ENCODE data around the gene SHISA6. TPM values are rescaled to one million over a fixed set of nuclear protein-coding genes. Genes with fewer than 3 reads are reported as not detected.

SHISA6 gene
- total RNA-seq, 1 experiment from 2014 or later: not detected

DNA sequence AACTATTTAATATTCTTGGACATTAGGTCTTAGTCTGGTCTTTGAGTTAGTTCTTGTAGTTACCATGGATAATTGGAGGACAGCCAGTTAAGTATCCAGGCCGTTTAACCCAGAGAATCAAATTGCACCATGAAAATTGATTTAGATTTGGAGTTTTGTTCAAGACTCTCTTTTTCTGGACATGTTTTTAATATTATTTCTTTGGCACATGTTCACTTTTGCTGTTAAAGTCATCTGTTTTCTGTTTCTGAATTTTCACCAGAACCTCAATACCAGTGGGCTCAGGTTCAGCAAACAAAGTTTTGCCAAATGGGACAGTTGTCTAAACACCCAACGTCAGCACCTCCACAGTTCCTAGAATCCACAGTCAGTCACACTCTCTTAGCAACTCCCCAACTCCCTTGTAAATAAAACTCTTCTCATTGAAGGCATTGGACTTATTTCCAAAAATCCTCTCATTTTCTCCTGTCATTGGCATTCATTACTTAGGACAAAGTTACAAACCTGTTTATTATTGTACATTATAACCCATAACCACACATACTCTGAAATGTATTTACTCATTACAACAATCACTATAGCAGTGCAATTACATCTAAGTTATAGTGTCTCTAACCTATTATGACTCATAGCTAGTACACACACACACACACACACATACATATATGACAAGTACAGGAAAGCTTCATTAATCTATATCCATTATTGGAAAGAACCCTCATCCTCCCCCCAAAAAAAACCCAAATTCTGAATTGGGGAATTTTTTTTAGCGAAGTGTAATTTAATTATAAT is 323.8 kb downstream of the SHISA6 start:
- DNase-seq (ENCODE audit: extremely low read depth, low read depth): no peak

DNA sequence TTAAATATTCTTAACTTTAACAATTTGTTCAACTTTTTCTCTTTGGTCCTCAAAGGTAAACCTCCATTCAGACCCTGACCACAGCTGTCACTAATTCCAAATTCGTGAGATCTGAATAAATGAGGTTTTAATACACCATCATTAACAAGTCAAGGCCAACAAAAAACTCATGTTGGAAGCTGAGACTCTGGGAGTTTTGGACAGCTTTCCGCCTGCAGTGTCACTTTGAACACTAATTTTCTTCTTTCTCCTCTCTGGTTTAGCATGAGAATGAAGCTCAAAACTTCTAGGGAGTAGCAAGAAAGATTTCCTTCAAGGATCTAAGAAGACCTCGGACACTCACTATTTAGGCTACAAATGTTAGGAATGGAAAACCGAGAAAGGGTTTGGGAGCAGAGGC is 324.6 kb downstream of the SHISA6 start:
- no peak for DNase-seq (ENCODE audit: extremely low read depth, low read depth)

DNA sequence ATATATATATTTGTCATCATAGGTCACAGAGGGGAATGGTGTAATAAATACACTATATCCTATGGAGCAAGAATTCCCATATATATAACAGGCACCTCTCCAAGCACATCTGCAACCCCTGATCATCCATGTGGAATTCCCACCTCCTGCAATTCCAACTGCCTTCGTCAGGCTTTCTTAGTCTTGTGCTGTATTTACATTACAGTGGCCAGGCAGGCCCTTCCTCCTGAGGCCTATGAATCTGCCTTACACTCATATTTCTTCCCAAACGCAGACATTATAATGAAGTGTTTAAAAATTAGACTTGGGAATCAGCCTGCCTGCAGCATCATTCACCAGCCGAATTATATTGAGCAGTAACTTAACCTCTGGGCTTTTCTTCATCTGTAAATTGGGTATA is 338.0 kb downstream of the SHISA6 start:
- DNase-seq (ENCODE audit: extremely low read depth, low read depth): no peak

DNA sequence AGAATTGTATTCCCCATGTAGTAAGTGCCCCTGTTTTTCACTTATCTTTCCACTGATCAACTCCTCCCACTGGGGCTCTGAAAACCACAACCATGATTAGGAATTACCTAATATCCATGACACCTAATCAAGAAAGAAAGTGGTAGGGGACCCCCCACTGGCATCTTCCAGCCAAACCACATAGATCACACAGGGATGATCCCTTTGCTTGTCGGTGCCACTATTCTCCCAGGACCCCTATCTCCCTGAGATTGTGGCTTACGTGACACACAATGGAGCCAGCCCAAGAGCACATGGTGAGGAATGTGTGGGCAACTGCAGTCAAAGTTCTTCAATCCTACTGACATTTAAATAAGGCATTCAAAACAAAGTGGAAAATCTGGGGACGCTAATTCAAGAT is 339.7 kb downstream of the SHISA6 start:
- DNase-seq (ENCODE audit: extremely low read depth, low read depth): no peak

DNA sequence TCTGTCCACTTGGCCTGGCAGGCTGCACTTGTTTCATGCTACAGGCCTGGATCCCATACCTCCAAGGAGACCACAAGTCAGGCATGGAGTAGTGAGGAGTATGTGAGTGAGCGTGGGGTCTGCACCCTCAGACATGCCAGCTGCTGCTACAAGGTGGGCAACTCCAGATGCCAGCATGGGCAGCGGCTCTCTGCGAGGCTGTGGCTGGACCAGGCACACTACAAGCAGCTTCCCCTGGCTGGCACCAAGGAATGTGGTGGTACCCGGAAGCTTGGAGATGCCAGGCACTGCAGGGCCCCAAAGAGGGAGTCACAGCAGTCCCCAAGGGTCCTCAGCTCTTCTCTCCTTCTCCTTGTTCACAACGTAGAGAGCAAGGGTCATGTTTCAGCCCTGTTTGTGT is 341.2 kb downstream of the SHISA6 start:
- no peak for DNase-seq (ENCODE audit: extremely low read depth, low read depth)

DNA sequence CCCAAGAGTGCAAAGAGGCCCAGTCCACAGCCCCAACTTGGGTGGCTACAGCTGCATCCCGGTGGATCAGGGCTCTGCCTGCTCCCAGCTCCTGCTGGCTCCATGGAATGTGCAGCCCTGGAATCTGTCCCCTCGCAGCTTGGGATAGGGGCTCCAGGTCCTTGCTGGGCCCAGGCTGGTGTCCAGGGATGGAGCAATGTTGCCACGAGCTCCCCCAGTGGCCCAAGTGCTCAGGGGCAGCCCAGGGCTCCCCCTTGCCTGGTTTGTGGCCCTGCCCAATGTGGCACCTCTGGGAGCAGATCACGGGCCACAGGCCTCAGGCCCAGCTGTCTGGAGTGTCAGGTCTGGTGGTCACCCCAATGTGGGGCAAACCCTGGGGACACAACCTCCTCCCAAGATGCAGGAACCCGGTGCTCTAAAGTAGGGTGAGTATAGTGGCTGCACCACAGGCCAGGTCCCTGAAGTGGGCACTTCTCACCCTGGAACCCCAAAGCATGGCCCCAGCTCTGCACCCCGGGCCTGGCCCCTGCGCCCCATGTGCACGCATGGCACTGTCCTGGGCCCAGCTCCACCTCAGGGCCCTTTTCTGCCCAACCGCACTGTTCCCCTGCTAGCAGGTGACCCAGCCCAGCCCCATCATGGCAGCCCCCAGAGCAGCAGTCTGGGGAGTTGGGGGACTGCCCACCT is 342.4 kb downstream of the SHISA6 start:
- DNase-seq (ENCODE audit: extremely low read depth, low read depth): no peak

DNA sequence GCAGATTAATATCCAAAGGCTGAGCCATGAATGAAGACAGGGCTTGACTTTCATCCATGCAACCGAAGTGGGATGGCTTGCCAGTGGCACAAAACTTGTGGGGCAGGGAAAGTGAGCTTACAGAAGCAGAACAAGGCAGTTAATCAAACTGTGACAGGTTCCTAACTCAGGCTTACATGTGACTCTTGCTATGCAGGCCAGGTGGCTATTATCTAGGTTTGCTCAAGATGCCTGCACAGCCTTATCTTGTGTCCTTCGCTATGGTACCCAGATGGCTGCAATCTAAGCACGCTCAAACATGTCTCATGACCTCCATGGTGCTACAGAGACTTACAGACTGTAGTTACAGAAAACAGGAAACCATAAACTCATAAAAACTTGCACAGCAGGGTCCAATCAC is 348.7 kb downstream of the SHISA6 start:
- no peak for DNase-seq (ENCODE audit: extremely low read depth, low read depth)

DNA sequence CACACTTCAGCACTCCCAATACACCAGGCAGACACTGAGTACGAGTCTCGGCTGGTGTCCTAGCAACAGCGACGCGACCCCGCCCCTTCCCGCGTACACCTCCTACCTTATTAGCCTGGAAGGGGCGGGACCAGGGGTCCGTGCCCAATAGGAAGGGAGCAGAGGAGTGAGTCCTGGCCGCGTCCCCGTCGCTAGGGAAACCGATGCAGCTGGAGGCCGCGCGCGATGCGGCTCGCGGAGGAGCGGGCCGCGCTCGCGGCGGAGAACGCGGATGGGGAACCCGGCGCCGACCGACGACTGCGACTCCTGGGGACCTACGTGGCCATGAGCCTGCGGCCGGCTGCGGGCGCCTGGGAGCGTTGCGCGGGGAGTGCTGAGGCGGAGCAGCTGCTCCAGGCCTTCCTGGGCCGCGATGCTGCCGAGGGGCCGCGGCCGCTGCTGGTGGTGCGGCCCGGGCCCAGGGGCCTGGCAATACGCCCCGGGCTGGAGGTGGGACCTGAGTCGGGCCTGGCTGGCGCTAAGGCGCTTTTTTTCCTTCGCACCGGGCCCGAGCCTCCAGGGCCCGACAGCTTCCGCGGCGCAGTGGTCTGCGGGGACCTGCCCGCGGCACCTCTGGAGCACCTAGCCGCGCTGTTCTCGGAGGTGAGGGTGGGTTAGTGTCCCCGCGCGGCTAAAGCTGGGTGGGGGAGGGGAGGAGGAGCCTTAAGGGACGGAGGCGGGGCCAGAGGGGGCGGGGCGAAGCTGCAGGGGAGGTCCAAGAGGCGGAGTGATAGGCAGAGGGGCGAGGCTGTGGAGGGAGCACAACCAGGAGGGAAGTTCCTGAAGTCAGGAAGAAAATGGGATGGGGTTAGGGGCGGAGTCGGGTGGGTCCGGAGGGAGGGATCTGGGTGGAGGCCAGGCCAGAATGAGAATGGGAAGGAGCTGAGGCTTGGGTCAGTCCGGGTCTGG is 357.5 kb downstream of the SHISA6 start, which contains the start of gene DNAH9:
Gene DNAH9 (plus strand): TSS at position 197 of the 948 bp plus-strand sequence. CDS start 29 bp downstream, at position 226.
- DNase-seq (ENCODE audit: extremely low read depth, low read depth): peak; percentile 46

DNA sequence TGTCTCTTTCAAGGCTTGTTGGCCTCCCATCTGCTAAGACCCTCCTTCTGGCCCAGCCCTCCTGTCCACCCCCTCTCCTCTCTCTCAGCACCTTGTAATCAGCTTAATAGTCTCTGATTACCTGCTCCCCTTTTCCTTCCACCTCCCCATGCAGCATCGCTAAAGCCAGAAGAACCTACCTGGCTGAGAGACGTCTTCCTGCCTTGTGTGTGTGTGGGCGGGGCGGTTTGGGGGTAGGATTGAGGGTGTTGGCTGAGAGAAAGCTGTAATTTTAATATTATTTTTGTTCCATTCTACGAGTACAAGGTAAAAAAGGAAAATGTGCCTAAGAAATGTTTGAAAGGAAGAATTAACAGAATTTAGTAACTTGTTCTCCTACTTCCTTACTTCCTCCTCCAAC is 360.6 kb downstream of the SHISA6 start:
- no peak for DNase-seq (ENCODE audit: extremely low read depth, low read depth)

DNA sequence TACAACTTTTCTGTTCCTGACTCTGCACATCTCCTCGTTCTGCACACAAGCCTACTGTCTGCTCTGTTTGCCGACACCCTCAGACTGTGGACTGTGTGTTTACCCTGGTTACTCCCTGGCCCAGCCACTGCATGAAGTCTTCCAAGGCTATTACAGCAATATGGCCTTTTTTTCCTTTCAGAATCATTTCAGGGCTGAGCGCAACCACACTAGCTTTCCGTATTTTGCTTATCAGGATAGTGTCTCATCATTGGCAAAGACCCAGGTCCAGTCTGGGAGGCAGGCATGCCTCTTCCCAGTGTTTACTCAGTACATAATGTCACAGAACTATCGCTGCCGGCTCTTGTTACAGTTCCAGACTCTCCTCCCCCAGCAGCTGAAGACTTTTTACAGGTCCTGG is 367.4 kb downstream of the SHISA6 start:
- DNase-seq (ENCODE audit: extremely low read depth, low read depth): no peak

DNA sequence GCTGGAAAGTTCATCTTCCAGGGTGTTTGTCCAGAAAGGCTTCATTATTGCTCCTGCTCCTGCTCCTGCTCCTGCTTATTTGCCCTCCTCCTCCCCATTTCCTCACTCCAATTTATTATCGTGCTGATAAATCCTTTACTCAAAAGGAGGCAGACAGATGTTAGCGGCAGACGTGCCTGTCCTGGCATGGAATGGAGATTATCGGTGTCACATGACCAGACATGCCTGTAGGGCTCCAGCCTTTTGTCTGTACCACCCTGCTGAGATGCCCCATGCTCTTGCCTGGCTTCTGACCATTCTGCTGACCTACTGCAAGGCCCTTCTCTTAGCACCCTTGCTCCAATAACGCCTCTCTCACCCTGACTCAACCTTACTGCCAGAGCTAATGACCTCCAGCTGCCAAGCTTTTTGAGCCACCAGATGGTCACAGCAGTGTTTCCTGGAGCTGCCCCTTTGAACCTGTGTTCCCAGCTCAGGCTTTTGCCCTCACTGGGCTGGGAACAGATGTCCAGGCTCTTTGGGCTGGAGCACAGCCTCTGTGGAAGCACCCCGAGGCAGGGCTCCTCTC is 370.1 kb downstream of the SHISA6 start:
- DNase-seq (ENCODE audit: extremely low read depth, low read depth): no peak

DNA sequence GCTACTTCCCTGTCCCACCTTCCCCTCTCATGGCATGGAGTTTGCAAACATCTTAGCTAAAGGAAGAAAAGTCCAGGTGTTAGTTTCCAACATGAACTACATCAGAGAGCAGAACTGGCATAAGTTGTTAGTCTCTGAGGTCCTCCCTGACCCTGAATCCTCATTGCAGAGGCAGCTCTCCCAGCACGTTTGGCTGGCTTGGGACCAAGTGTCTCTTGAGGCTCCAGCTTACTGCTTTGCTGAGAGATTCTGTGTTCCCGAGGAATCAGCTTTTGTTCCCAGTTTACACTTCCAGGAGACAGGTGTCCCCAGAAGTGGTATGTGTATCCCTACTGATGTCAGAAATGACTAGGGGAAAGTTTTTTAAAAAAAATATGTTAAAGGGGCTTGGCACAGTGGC is 371.9 kb downstream of the SHISA6 start:
- no peak for DNase-seq (ENCODE audit: extremely low read depth, low read depth)

All from NCI-H460 (cell line).